A549 (cell line): Measurements from ENCODE around the gene SH3TC2.

Experiments used
- CEBPB ChIP-seq, 2 experiments: fragments of >200 bp in 1 of 2; sonication (Bioruptor Twin) in 1 of 2; formaldehyde crosslinking in 1 of 2; IDR thresholded peaks; 2 replicates each; pipeline ENCODE4 v1.6.1; 2012 to 2016
- EP300 ChIP-seq, 2 experiments: fragments of >200 bp; sonication (Bioruptor Twin); formaldehyde crosslinking; IDR thresholded peaks; 2 replicates in 1 of 2; 3 replicates in 1 of 2; pipeline ENCODE4 v1.6.1; 2016 to 2017
- JUNB ChIP-seq: fragments of >200 bp; sonication (Bioruptor Twin); formaldehyde crosslinking; IDR thresholded peaks from 2 replicates; pipeline ENCODE4 v1.6.1; 2016
- MYC ChIP-seq: IDR thresholded peaks from 2 replicates; pipeline ENCODE4 v1.6.1; 2012; ENCODE audit warnings: mild to moderate bottlenecking, inconsistent platforms, low read length, improper control_type of control experiment, borderline replicate concordance
- POLR2A ChIP-seq: IDR thresholded peaks from 2 replicates; pipeline ENCODE4 v1.6.1; 2012; ENCODE audit warnings: mild to moderate bottlenecking, low read length
- TF ChIP-seq, protein P1 (sequence below): fragments of >200 bp; sonication (Bioruptor Twin); formaldehyde crosslinking; IDR thresholded peaks from 3 replicates; pipeline ENCODE4 v1.5.1; 2016

DNA sequence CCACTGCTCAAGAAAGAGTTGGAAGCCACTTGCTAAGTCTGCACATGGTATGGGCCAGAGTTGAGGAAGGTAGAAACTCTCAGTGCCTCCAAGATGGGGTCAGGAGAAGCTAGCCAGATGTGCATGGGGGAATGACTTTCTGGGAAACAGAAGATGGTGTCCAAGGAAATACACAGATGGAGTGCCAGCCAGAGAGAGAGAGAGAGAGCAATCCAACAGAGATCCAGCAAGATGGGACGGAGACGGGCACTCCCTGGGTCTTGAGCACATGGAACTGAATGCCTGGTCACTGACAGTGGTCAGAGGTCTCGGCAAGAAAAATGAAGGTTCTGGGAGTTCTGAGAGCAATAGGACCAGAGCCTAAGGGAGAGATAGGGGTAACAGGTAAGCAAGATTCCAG lies 82.1 kb downstream of the SH3TC2 start:
- no peak for TF ChIP-seq EP300 (IDR thresholded peaks at IDR 0.05)
- TF ChIP-seq, protein P1, sequence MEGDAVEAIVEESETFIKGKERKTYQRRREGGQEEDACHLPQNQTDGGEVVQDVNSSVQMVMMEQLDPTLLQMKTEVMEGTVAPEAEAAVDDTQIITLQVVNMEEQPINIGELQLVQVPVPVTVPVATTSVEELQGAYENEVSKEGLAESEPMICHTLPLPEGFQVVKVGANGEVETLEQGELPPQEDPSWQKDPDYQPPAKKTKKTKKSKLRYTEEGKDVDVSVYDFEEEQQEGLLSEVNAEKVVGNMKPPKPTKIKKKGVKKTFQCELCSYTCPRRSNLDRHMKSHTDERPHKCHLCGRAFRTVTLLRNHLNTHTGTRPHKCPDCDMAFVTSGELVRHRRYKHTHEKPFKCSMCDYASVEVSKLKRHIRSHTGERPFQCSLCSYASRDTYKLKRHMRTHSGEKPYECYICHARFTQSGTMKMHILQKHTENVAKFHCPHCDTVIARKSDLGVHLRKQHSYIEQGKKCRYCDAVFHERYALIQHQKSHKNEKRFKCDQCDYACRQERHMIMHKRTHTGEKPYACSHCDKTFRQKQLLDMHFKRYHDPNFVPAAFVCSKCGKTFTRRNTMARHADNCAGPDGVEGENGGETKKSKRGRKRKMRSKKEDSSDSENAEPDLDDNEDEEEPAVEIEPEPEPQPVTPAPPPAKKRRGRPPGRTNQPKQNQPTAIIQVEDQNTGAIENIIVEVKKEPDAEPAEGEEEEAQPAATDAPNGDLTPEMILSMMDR, result no peak
- no peak for TF ChIP-seq POLR2A
- no peak for TF ChIP-seq MYC
- TF ChIP-seq CEBPB (IDR thresholded peaks at IDR 0.05), result no peak
- no peak for TF ChIP-seq JUNB
